Measurements from ENCODE around the gene KIAA1755.

Gene KIAA1755

DNA sequence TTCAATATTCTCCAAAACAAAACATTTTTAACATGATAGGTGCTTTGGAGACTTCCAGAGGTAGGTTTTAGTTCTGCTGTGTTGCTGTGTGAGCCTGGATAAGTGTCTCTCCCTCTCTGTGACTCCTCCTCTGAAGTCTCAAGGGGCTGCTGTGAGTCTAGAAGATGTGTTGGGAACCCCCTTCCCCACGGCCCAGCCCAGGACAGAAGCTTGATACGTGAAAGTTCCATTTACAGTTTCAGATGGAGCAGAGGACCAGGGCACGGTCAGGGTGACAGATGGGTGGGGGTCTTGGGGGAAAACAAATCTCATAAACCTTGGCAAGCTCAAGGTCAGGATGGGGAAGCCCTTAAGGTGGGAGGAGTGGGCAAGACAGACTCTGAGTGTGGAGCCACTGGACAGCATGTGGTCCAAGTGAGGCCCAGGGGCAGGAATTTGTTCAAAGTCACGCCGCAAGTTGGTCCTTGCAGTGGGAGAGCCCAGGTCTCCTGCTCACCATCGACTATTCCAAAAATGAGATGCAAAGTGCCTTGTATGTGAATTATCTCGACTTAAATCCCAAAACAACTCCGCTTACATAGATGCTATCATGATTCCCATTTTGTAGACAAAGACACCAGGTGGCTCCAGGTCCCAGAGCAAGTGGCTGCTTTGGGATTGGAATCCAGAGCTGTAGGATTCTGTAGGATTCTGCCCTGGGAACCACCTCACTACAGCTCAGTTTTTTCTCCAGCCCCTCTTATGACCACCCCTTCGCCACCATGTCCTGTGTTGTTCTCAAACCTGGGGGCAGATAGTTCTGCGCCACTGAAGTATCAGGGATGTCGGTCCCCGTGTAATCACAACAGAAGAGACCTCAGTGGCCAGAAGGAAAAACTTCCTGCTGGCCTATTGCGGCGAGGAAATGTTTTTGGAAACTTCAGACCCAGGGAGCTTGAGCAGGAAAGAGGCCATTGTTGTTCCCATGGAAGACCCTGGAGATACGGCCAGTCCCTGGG lies 97.4 kb downstream of the KIAA1755 start:
- no peak for DNase-seq (ENCODE audit: low read depth, low spot score)
- no peak overlapping the region for H3K4me3 ChIP-seq (ENCODE audit: low read length)

DNA sequence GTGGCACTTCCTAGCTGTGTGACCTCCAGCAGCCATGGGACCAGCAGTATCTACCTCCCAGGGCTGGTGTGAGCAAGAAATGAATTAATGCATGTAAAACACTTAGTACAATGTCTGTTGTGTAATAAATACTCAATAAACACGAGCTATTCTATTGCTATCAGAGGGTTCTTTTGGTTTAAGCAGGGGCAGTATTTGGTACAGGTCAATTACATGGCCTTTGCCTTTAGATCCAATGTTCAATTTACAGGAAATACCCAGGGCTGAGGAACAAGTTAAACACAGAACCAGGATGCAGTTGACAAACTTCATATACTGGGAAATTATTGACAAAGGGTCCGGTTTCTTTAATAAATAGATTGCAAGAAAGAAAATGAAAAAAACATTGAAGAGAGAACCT lies 98.4 kb downstream of the KIAA1755 start:
- no peak for DNase-seq (ENCODE audit: low read depth, low spot score)
- no peak overlapping the region for H3K4me3 ChIP-seq (ENCODE audit: low read length)

DNA sequence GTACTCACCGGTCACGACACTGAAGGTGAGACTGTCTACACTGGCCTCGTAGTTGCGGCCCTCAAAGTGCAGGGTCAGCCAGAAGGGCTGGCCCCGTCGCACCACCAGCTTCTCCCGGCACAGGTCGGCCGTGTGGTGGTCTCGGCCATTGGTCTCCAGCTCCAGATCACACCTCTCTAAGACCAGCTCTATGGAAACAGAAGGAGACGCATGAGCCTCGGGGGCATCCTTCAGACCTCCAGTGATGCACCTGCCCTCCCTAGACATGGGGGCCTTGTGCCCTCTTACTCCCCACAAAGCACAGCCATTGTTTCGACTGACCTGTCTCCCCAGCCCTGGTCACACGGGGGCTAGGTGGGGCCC lies 99.1 kb downstream of the KIAA1755 start:
- H3K4me3 ChIP-seq (ENCODE audit: low read length) = no peak overlapping the region
- DNase-seq (ENCODE audit: low read depth, low spot score) = no peak

All from Jurkat, Clone E6-1 (cell line).